HCT116 (cell line): ENCODE measurements around the gene ERLEC1. TPM values are rescaled to one million over a fixed set of nuclear protein-coding genes. Genes with fewer than 3 reads are reported as not detected.

Experiments used
- ATAC-seq: fragments of 200-7000 bp; cut with Tn5 transposase; 2 replicates; pipeline ENCODE4 v1.9.1; 2020; ENCODE audit warnings: mild to moderate bottlenecking, moderate library complexity
- BruUV-seq: library from RNA; stranded (reverse); fragments of 400-500 nt; replicated peaks from 2 replicates; lab custom pipeline; 2021; lab: Mats Ljungman, UMichigan
- CTCF ChIA-PET: fragments of 300-600 bp; sonication (Branson Sonifier 250); formaldehyde crosslinking; loops from one replicate; lab custom pipeline; 2021; ENCODE audit warnings: antibody characterized with exemption; lab: Charles Lee
- POLR2A ChIA-PET: fragments of 300-600, 350-600 bp; sonication (Branson Sonifier 250); formaldehyde crosslinking; loops from one replicate; lab custom pipeline; 2021; ENCODE audit warnings: antibody characterized with exemption; lab: Charles Lee
- RAD21 ChIA-PET, 2 experiments: fragments of 300-600 bp; sonication (Branson Sonifier 250); formaldehyde crosslinking; loops; one replicate each; lab custom pipeline; 2023; ENCODE audit warnings: low total read pairs in 2 of 2; ENCODE audit not compliant: uncharacterized antibody in 2 of 2, unreplicated experiment in 2 of 2, low non-redundant PET in 1 of 2; lab: Charles Lee
- DNase-seq: peaks from one replicate; pipeline ENCODE4 v3.0.0-alpha.2; 2010; ENCODE audit warnings: low read depth, low spot score
- H2AFZ ChIP-seq: fragments of 200-600 bp; shearing (Covaris generic), sonication (generic); 2 replicates; pipeline ENCODE4 v1.6.1; 2017; ENCODE audit warnings: low read depth, mixed run types, mixed read lengths, antibody characterized with exemption, low read length; ENCODE audit not compliant: poor library complexity, severe bottlenecking
- H3K27ac ChIP-seq: 2 replicates; pipeline ENCODE4 v1.5.1; 2012; ENCODE audit warnings: low read depth, low read length
- H3K27me3 ChIP-seq: fragments of 200-600 bp; sonication (generic); 2 replicates; pipeline ENCODE4 v1.6.1; 2016; ENCODE audit warnings: mixed run types, low read length, mixed read lengths; ENCODE audit not compliant: insufficient read depth
- H3K36me3 ChIP-seq, 2 experiments: fragments of 200-500 bp in 1 of 2; fragments of 200-600 bp in 1 of 2; sonication (Bioruptor generic) in 1 of 2; sonication (generic) in 1 of 2; 2 replicates each; pipeline versions ENCODE4 v1.5.1 to v1.6.1; 2014 to 2016; ENCODE audit warnings: low read length in 2 of 2, inconsistent platforms in 1 of 2, mixed read lengths in 1 of 2, mixed run types in 1 of 2; ENCODE audit not compliant: insufficient read depth in 2 of 2, control insufficient read depth in 1 of 2
- H3K4me1 ChIP-seq, 2 experiments: fragments of 200-600 bp in 1 of 2; sonication (generic) in 1 of 2; 2 replicates each; pipeline versions ENCODE4 v1.5.1 to v1.6.1; 2012 to 2017; ENCODE audit warnings: low read length in 2 of 2, inconsistent platforms in 1 of 2, mild to moderate bottlenecking in 1 of 2, mixed read lengths in 1 of 2, mixed run types in 1 of 2, moderate library complexity in 1 of 2; ENCODE audit not compliant: insufficient read depth in 2 of 2, control insufficient read depth in 1 of 2
- H3K4me2 ChIP-seq: fragments of 200-600 bp; sonication (generic); 2 replicates; pipeline ENCODE4 v1.6.1; 2017; ENCODE audit warnings: mixed run types, low read length, mixed read lengths
- H3K4me3 ChIP-seq, 2 experiments: fragments of 200-600 bp in 1 of 2; sonication (generic) in 1 of 2; replicated peaks in 1 of 2; 2 replicates each; pipeline ENCODE4 v1.5.1; 2011 to 2016; ENCODE audit warnings: low read length in 2 of 2, control low read depth in 1 of 2, low read depth in 1 of 2, mild to moderate bottlenecking in 1 of 2, mixed read lengths in 1 of 2, mixed run types in 1 of 2
- H3K79me2 ChIP-seq: fragments of 200-600 bp; sonication (generic); 2 replicates; pipeline ENCODE4 v1.6.1; 2017; ENCODE audit warnings: mild to moderate bottlenecking, mixed run types, low read length, moderate library complexity, mixed read lengths; ENCODE audit not compliant: insufficient read depth
- H3K9ac ChIP-seq: fragments of 200-600 bp; sonication (generic); 2 replicates; pipeline ENCODE4 v1.6.1; 2016; ENCODE audit warnings: low read length, mixed read lengths
- H3K9me2 ChIP-seq: fragments of 200-600 bp; sonication (generic), shearing (Covaris generic); 2 replicates; pipeline ENCODE4 v1.6.1; 2017; ENCODE audit warnings: mixed run types, mild to moderate bottlenecking, moderate library complexity; ENCODE audit not compliant: insufficient read depth
- H3K9me3 ChIP-seq, 2 experiments: fragments of 200-500 bp in 1 of 2; fragments of 200-600 bp in 1 of 2; sonication (Bioruptor generic) in 1 of 2; sonication (generic) in 1 of 2; 2 replicates each; pipeline ENCODE4 v1.6.1; 2014 to 2017; ENCODE audit warnings: low read length in 2 of 2, mixed read lengths in 2 of 2, inconsistent platforms in 1 of 2, low read depth in 1 of 2, mild to moderate bottlenecking in 1 of 2, mixed run types in 1 of 2, moderate library complexity in 1 of 2; ENCODE audit not compliant: control insufficient read depth in 1 of 2, insufficient read depth in 1 of 2
- H4K20me1 ChIP-seq: fragments of 200-600 bp; sonication (generic), shearing (Covaris generic); 2 replicates; pipeline ENCODE4 v1.6.1; 2017; ENCODE audit warnings: mixed run types, mild to moderate bottlenecking, moderate library complexity; ENCODE audit not compliant: insufficient read depth
- CBX3 ChIP-seq: IDR thresholded peaks from 2 replicates; pipeline ENCODE4 v1.6.1; 2012; ENCODE audit warnings: low read depth
- ELF1 ChIP-seq: IDR thresholded peaks from 2 replicates; pipeline ENCODE4 v1.6.1; 2012; ENCODE audit warnings: low read depth, borderline replicate concordance
- EZH2phosphoT487 ChIP-seq: fragments of 200-600 bp; IDR thresholded peaks from 2 replicates; pipeline ENCODE4 v1.6.1; 2018; ENCODE audit warnings: antibody characterized with exemption, borderline replicate concordance
- FOSL1 ChIP-seq: IDR thresholded peaks from 2 replicates; pipeline ENCODE4 v1.6.1; 2012; ENCODE audit warnings: low read depth
- JUND ChIP-seq: IDR thresholded peaks from 2 replicates; pipeline ENCODE4 v1.6.1; 2012
- POLR2A ChIP-seq: IDR thresholded peaks from 2 replicates; pipeline ENCODE4 v1.7.0; 2011; ENCODE audit warnings: borderline replicate concordance; ENCODE audit not compliant: insufficient read depth, insufficient read length; ENCODE audit errors: extremely low read depth
- POLR2AphosphoS5 ChIP-seq: IDR thresholded peaks from 2 replicates; pipeline ENCODE4 v1.6.1; 2011; ENCODE audit warnings: mild to moderate bottlenecking, low read depth, low read length, moderate library complexity
- SIN3A ChIP-seq: IDR thresholded peaks from 2 replicates; pipeline ENCODE4 v1.6.1; 2012; ENCODE audit warnings: low read depth
- SRF ChIP-seq: IDR thresholded peaks from 2 replicates; pipeline ENCODE4 v1.6.1; 2012; ENCODE audit warnings: low read depth
- YY1 ChIP-seq: IDR thresholded peaks from 2 replicates; pipeline ENCODE4 v1.6.1; 2011; ENCODE audit warnings: low read length, low read depth, moderate library complexity, mild to moderate bottlenecking; ENCODE audit not compliant: insufficient replicate concordance; ENCODE audit errors: extremely low read depth
- ZFX ChIP-seq: fragments of 450-650 bp; IDR thresholded peaks from 2 replicates; pipeline ENCODE4 v1.6.1; 2017
- intact Hi-C: fragments of 100-400 bp; cut with micrococcal nuclease; formaldehyde crosslinking; loops from 2 replicates; pipeline ENCODE4 v1.10.0; 2022
- total RNA-seq: library from RNA; stranded (reverse); gene quantifications from one replicate; pipeline ENCODE4 v1.2.1, GENCODE V29; 2021; ENCODE audit not compliant: unreplicated experiment
- TF ChIP-seq, protein P1 (sequence below), 3 experiments: fragments of 200-600 bp in 1 of 3; sonication (generic) in 1 of 3; IDR thresholded peaks in 2 of 3; conservative IDR thresholded peaks in 1 of 3; 2 replicates each; pipeline ENCODE4 v1.5.1; 2012 to 2017; ENCODE audit warnings: low read depth in 2 of 3, low read length in 2 of 3, antibody characterized with exemption in 1 of 3, borderline replicate concordance in 1 of 3, control low read depth in 1 of 3, mild to moderate bottlenecking in 1 of 3, mixed read lengths in 1 of 3, mixed run types in 1 of 3, moderate library complexity in 1 of 3; ENCODE audit not compliant: insufficient read depth in 1 of 3

ERLEC1 gene
- total RNA-seq, 1 experiment from 2014 or later = 26.9 TPM

- Histone ChIP-seq H3K9me2 (no peaks in the 10 kb centered on the region), H3K27ac (no peak overlapping the region), H3K4me1 (no peaks in the 10 kb centered on the region), H3K27me3 (no peaks in the 10 kb centered on the region), H3K79me2 (no peaks in the 10 kb centered on the region)
- CTCF ChIA-PET = no interaction called here
- TF ChIP-seq POLR2A (no peak), EZH2phosphoT487 (no peak), POLR2AphosphoS5 (no peak), JUND (no peak), ZFX (no peak), FOSL1 (no peak), YY1 (no peak), SRF (no peak), SIN3A (no peak), ELF1 (no peak), CBX3 (no peak)
- TF ChIP-seq, protein P1, sequence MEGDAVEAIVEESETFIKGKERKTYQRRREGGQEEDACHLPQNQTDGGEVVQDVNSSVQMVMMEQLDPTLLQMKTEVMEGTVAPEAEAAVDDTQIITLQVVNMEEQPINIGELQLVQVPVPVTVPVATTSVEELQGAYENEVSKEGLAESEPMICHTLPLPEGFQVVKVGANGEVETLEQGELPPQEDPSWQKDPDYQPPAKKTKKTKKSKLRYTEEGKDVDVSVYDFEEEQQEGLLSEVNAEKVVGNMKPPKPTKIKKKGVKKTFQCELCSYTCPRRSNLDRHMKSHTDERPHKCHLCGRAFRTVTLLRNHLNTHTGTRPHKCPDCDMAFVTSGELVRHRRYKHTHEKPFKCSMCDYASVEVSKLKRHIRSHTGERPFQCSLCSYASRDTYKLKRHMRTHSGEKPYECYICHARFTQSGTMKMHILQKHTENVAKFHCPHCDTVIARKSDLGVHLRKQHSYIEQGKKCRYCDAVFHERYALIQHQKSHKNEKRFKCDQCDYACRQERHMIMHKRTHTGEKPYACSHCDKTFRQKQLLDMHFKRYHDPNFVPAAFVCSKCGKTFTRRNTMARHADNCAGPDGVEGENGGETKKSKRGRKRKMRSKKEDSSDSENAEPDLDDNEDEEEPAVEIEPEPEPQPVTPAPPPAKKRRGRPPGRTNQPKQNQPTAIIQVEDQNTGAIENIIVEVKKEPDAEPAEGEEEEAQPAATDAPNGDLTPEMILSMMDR (IDR thresholded peaks at IDR 0.05 in 2 of 3, conservative IDR thresholded peaks at IDR 0.05 in 1 of 3; ENCODE audit: borderline replicate concordance in 1 of 3, insufficient read depth in 1 of 3, low read depth in 2 of 3, low read length in 2 of 3) = no peak
- TF ChIP-seq, all 23 proteins: peak for 0
- DNase-seq = no peak
- Histone ChIP-seq H2AFZ (no peak overlapping the region), H3K36me3 (no peaks in the 10 kb centered on the region), H3K9ac (no peak overlapping the region), H3K9me3 (no peaks in the 10 kb centered on the region), H4K20me1 (no peaks in the 10 kb centered on the region), H3K4me3 (no peak overlapping the region), H3K4me2 (no peak overlapping the region)
- BruUV-seq = no TSS peak
- intact Hi-C loops = no loop called here
- ChIA-PET POLR2A (no interaction called here), RAD21 (no interaction called here)
- ATAC-seq = no peak
Observed at GRCh38 chr2:53843595-53843994, 56.8 kb downstream of the ERLEC1 start.
